ENCODE results near the gene TSR3.

The TSR3 gene

GRCh38 chr16:1377406-1378010, 25.8 kb upstream of the TSR3 start:
- no peak for DNase-seq (ENCODE audit: low read depth)

- no peak for DNase-seq (ENCODE audit: low read depth)
Observed at GRCh38 chr16:1375741-1376410, 24.2 kb upstream of the TSR3 start.

- no peak for DNase-seq (ENCODE audit: low read depth)
Observed at GRCh38 chr16:1375298-1375640, 23.6 kb upstream of the TSR3 start.

- no peak for DNase-seq (ENCODE audit: low read depth)
Observed at GRCh38 chr16:1374418-1375297, 23.0 kb upstream of the TSR3 start.

GRCh38 chr16:1372292-1372950, 20.7 kb upstream of the TSR3 start:
- no peak for DNase-seq (ENCODE audit: low read depth)

- DNase-seq (ENCODE audit: low read depth), result no peak
Observed at GRCh38 chr16:1371054-1371978, 19.6 kb upstream of the TSR3 start.

- DNase-seq (ENCODE audit: low read depth), result no peak
Observed at GRCh38 chr16:1367486-1368174, 16.0 kb upstream of the TSR3 start.

- no peak for DNase-seq (ENCODE audit: low read depth)
Observed at GRCh38 chr16:1366712-1367299, 15.1 kb upstream of the TSR3 start.

GRCh38 chr16:1366060-1366711, 14.5 kb upstream of the TSR3 start:
- DNase-seq (ENCODE audit: low read depth), result no peak

GRCh38 chr16:1364510-1364909, 12.8 kb upstream of the TSR3 start:
- DNase-seq (ENCODE audit: low read depth), result no peak

- DNase-seq (ENCODE audit: low read depth), result peak; percentile 58
Observed at GRCh38 chr16:1363501-1364041, 11.9 kb upstream of the TSR3 start.

GRCh38 chr16:1362807-1363206, 11.1 kb upstream of the TSR3 start:
- DNase-seq (ENCODE audit: low read depth), result no peak

- no peak for DNase-seq (ENCODE audit: low read depth)
Observed at GRCh38 chr16:1361685-1362360, 10.1 kb upstream of the TSR3 start.

GRCh38 chr16:1357906-1358566, 6.4 kb upstream of the TSR3 start:
- DNase-seq (ENCODE audit: low read depth), result no peak

GRCh38 chr16:1356061-1356900, 4.6 kb upstream of the TSR3 start:
- no peak for DNase-seq (ENCODE audit: low read depth)

GRCh38 chr16:1355591-1355990, 3.9 kb upstream of the TSR3 start:
- no peak for DNase-seq (ENCODE audit: low read depth)

- DNase-seq (ENCODE audit: low read depth), result no peak
Observed at GRCh38 chr16:1354815-1355540, 3.3 kb upstream of the TSR3 start.
